Neural cell (in vitro differentiated cells): ENCODE data around the gene PIAS1. TPM values are rescaled to one million over a fixed set of nuclear protein-coding genes. Genes with fewer than 3 reads are reported as not detected.

Experiments used
- H2AFZ ChIP-seq: fragments of 200-600, 300-800 bp; sonication (generic), shearing (Covaris generic); 2 replicates; pipeline ENCODE4 v1.6.0; 2014; ENCODE audit warnings: low read depth, mild to moderate bottlenecking, antibody characterized with exemption, low read length, moderate library complexity
- H3F3A ChIP-seq: fragments of 200-600 bp; shearing (Covaris generic); 2 replicates; pipeline ENCODE4 v1.6.1; 2016; ENCODE audit warnings: mild to moderate bottlenecking, moderate library complexity, mixed read lengths, antibody characterized with exemption, low read length; ENCODE audit not compliant: insufficient read depth, poor library complexity, severe bottlenecking
- H3K27ac ChIP-seq: fragments of 200-600, 300-800 bp; sonication (generic), shearing (Covaris generic); 2 replicates; pipeline ENCODE4 v1.5.1; 2014; ENCODE audit warnings: mild to moderate bottlenecking, low read length, moderate library complexity
- H3K27me3 ChIP-seq: fragments of 300-800, 200-600 bp; sonication (generic), shearing (Covaris generic); 2 replicates; pipeline ENCODE4 v1.6.0; 2014; ENCODE audit warnings: mild to moderate bottlenecking, low read depth, low read length, moderate library complexity; ENCODE audit not compliant: insufficient read depth
- H3K36me3 ChIP-seq: fragments of 300-800, 200-600 bp; sonication (generic), shearing (Covaris generic); 2 replicates; pipeline ENCODE4 v1.5.1; 2014; ENCODE audit warnings: mild to moderate bottlenecking, antibody characterized with exemption, low read length, moderate library complexity; ENCODE audit not compliant: insufficient read depth
- H3K4me2 ChIP-seq: fragments of 300-800, 200-600 bp; sonication (generic), shearing (Covaris generic); 2 replicates; pipeline ENCODE4 v1.6.0; 2014; ENCODE audit warnings: mild to moderate bottlenecking, low read length
- H3K4me3 ChIP-seq: fragments of 300-800, 200-600 bp; sonication (generic), shearing (Covaris generic); 2 replicates; pipeline ENCODE4 v1.5.1; 2014; ENCODE audit warnings: mild to moderate bottlenecking, low read length, moderate library complexity
- H3K79me2 ChIP-seq: fragments of 200-600 bp; shearing (Covaris generic); replicated peaks from 2 replicates; pipeline ENCODE4 v1.6.0; 2014; ENCODE audit warnings: mild to moderate bottlenecking, low read length, moderate library complexity; ENCODE audit not compliant: insufficient read depth
- H3K9ac ChIP-seq: fragments of 300-800, 200-600 bp; sonication (generic), shearing (Covaris generic); 2 replicates; pipeline ENCODE4 v1.6.1; 2016; ENCODE audit warnings: mild to moderate bottlenecking, low read length, mixed read lengths
- H3K9me2 ChIP-seq: fragments of 200-600 bp; shearing (Covaris generic); 2 replicates; pipeline ENCODE4 v1.6.1; 2016; ENCODE audit warnings: mild to moderate bottlenecking, low read length, mixed read lengths; ENCODE audit not compliant: insufficient read depth
- H3K9me3 ChIP-seq: fragments of 200-600, 300-800 bp; sonication (generic), shearing (Covaris generic); 2 replicates; pipeline ENCODE4 v1.6.1; 2016; ENCODE audit warnings: mild to moderate bottlenecking, mixed run types, low read length, moderate library complexity, mixed read lengths
- H4K20me1 ChIP-seq: fragments of 200-600 bp; shearing (Covaris generic); 2 replicates; pipeline ENCODE4 v1.6.1; 2016; ENCODE audit warnings: mild to moderate bottlenecking, mixed run types; ENCODE audit not compliant: insufficient read depth
- CTCF ChIP-seq: fragments of 450-650 bp; IDR thresholded peaks from 2 replicates; pipeline ENCODE4 v1.5.1; 2014; ENCODE audit warnings: antibody characterized with exemption, mild to moderate bottlenecking, moderate library complexity; ENCODE audit not compliant: poor library complexity, severe bottlenecking
- EP300 ChIP-seq: fragments of 450-650 bp; conservative IDR thresholded peaks from 2 replicates; pipeline ENCODE4 v1.6.1; 2014; ENCODE audit warnings: antibody characterized with exemption, mild to moderate bottlenecking, moderate library complexity; ENCODE audit not compliant: poor library complexity, severe bottlenecking
- EZH2 ChIP-seq: fragments of 200-600, 300-800 bp; shearing (Covaris generic), sonication (generic); IDR thresholded peaks from 2 replicates; pipeline ENCODE4 v1.6.1; 2014; ENCODE audit warnings: antibody characterized with exemption, low read length, borderline replicate concordance, mild to moderate bottlenecking; ENCODE audit not compliant: insufficient read depth, poor library complexity, severe bottlenecking
- MXI1 ChIP-seq: fragments of 450-650 bp; conservative IDR thresholded peaks from 2 replicates; pipeline ENCODE4 v1.6.1; 2014; ENCODE audit warnings: antibody characterized with exemption, mild to moderate bottlenecking; ENCODE audit not compliant: poor library complexity, severe bottlenecking
- POLR2AphosphoS5 ChIP-seq: IDR thresholded peaks from 2 replicates; pipeline ENCODE4 v1.6.1; 2012
- RAD21 ChIP-seq: fragments of 450-650 bp; conservative IDR thresholded peaks from 2 replicates; pipeline ENCODE4 v1.6.1; 2014; ENCODE audit warnings: antibody characterized with exemption, mild to moderate bottlenecking, moderate library complexity
- REST ChIP-seq: IDR thresholded peaks from 2 replicates; pipeline ENCODE4 v1.6.1; 2012; ENCODE audit warnings: borderline replicate concordance
- SMC3 ChIP-seq: fragments of 450-650 bp; conservative IDR thresholded peaks from 2 replicates; pipeline ENCODE4 v1.6.1; 2014; ENCODE audit warnings: antibody characterized with exemption, mild to moderate bottlenecking, moderate library complexity; ENCODE audit not compliant: poor library complexity
- TAF1 ChIP-seq: IDR thresholded peaks from 2 replicates; pipeline ENCODE4 v1.6.1; 2012; ENCODE audit warnings: low read depth
- polyA plus RNA-seq: library from polyadenylated mRNA; depleted of rRNA; stranded (reverse); fragments of >200 nt; gene quantifications from 2 replicates; pipeline ENCODE4 v1.2.3, GENCODE V29; 2014

The PIAS1 gene
- polyA plus RNA-seq, 1 donor from 2014 or later = 14.3 TPM

GRCh38 chr15:68073576-68074288 is 19.6 kb downstream of the PIAS1 start (continued):
- TF ChIP-seq RAD21 (no peak), POLR2AphosphoS5 (no peak), TAF1 (no peak)

- TF ChIP-seq REST (no peak), TAF1 (no peak), POLR2AphosphoS5 (no peak), EZH2 (no peak), EP300 (no peak), CTCF (no peak), SMC3 (no peak), RAD21 (no peak), MXI1 (no peak)
- no peak overlapping the region for H3K9ac ChIP-seq
- H3K9me2 ChIP-seq = no peaks in the 10 kb centered on the region
- no peaks in the 10 kb centered on the region for H3K9me3 ChIP-seq
- H3K27ac ChIP-seq = no peak overlapping the region
- no peaks in the 10 kb centered on the region for H3K36me3 ChIP-seq
- peaks cover 61% of the 10 kb centered on the region for H3K79me2 ChIP-seq
- no peaks in the 10 kb centered on the region for H3F3A ChIP-seq
- H2AFZ ChIP-seq = no peak overlapping the region
- no peaks in the 10 kb centered on the region for H3K27me3 ChIP-seq
- no peak overlapping the region for H3K4me3 ChIP-seq
- no peak overlapping the region for H3K4me2 ChIP-seq
- no peaks in the 10 kb centered on the region for H4K20me1 ChIP-seq
Measured at GRCh38 chr15:68075764-68076385, 21.8 kb downstream of the PIAS1 start.

GRCh38 chr15:68078365-68078764 is 24.2 kb downstream of the PIAS1 start:
- TF ChIP-seq CTCF (no peak), TAF1 (no peak), EZH2 (no peak), EP300 (no peak), SMC3 (no peak), POLR2AphosphoS5 (no peak), RAD21 (no peak), MXI1 (no peak), REST (no peak)
- Histone ChIP-seq H3K4me3 (no peak overlapping the region), H3K9me2 (no peaks in the 10 kb centered on the region), H3K9me3 (no peaks in the 10 kb centered on the region), H3F3A (peaks cover 4% of the 10 kb centered on the region), H3K27ac (no peak overlapping the region), H3K79me2 (peaks cover 59% of the 10 kb centered on the region), H3K36me3 (no peaks in the 10 kb centered on the region), H3K9ac (no peak overlapping the region), H2AFZ (no peak overlapping the region), H3K4me2 (no peak overlapping the region), H4K20me1 (no peaks in the 10 kb centered on the region), H3K27me3 (no peaks in the 10 kb centered on the region)
